Vagina (tissue), 2 donors: Measurements from ENCODE around the gene DPYSL4. TPM values are rescaled to one million over a fixed set of nuclear protein-coding genes. Genes with fewer than 3 reads are reported as not detected.
"Not testable (repeated sequence)": the region's sequence is repeated elsewhere in the genome, so short reads cannot be mapped to it uniquely, and the experiment has no call there.

Source experiments
- DNase-seq, 2 donors: peaks; one replicate each; pipeline ENCODE4 v3.0.0-alpha.2; 2017; ENCODE audit errors: extremely low spot score in 2 of 2
- H3K27ac ChIP-seq: fragments of 200-600 bp; sonication (generic); one replicate; pipeline ENCODE4 v1.5.1; 2019
- H3K27me3 ChIP-seq: fragments of 200-600 bp; sonication (generic); one replicate; pipeline ENCODE4 v1.5.1; 2019
- H3K36me3 ChIP-seq, 2 donors: fragments of 200-600 bp; sonication (generic); one replicate each; pipeline ENCODE4 v1.5.1; 2017 to 2019
- H3K4me1 ChIP-seq: fragments of 200-600 bp; sonication (generic); one replicate; pipeline ENCODE4 v1.5.1; 2019
- H3K4me3 ChIP-seq, 2 donors: fragments of 200-600 bp; sonication (generic); 1 replicate in 1 of 2; 2 replicates in 1 of 2; pipeline ENCODE4 v1.5.1; 2016 to 2019
- H3K9me3 ChIP-seq: fragments of 200-600 bp; sonication (generic); one replicate; pipeline ENCODE4 v1.5.1; 2019
- POLR2A ChIP-seq, 2 donors: fragments of 450-650 bp; IDR thresholded peaks; one replicate each; pipeline ENCODE4 v1.6.1; 2017; ENCODE audit warnings: antibody characterized with exemption in 2 of 2, mild to moderate bottlenecking in 2 of 2, moderate library complexity in 2 of 2
- POLR2AphosphoS5 ChIP-seq, 2 donors: sonication (generic); formaldehyde crosslinking; IDR thresholded peaks; one replicate each; pipeline ENCODE4 v1.9.0; 2017; ENCODE audit warnings: antibody characterized with exemption in 2 of 2, mild to moderate bottlenecking in 2 of 2, low read depth in 1 of 2; ENCODE audit not compliant: insufficient read depth in 1 of 2
- intact Hi-C: fragments of 100-400 bp; cut with DNase I; formaldehyde crosslinking; loops from one replicate; pipeline ENCODE4 v1.15.1; 2023
- total RNA-seq: library from RNA; depleted of rRNA; stranded (reverse); fragments of >200 nt; gene quantifications from one replicate; pipeline ENCODE4 v1.2.3, GENCODE V29; 2016
- TF ChIP-seq, protein P1 (sequence below), 3 experiments: fragments of 450-650 bp in 2 of 3; fragments of 200-600 bp in 1 of 3; sonication (generic) in 1 of 3; IDR thresholded peaks; one replicate each; pipeline ENCODE4 v1.5.1; 2017 to 2019; ENCODE audit warnings: antibody characterized with exemption in 3 of 3, mild to moderate bottlenecking in 2 of 3, moderate library complexity in 2 of 3

DPYSL4 gene
- total RNA-seq, 1 donor from 2014 or later: 0.49 TPM

DNA sequence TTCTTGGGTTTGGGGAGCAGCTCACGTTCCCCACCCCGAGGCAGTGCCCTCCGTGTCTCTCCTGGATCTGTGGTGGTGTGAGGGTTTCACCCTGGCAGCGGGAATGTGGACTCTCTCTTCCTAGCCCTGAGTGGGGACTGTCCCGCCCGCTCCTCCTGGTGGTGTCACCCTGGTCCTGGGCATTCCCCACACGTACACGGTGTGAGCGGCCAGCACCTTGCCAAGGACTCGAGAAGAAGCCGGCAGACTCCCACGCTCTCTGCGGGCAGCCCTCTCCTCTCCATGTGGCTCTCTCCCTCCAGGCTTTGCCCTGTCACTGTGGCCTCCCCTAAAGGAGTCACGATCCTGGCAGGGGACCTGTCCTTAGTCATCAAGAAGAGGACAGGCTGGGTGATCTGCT lies 24.0 kb downstream of the DPYSL4 start:
- Histone ChIP-seq H3K27me3 (no peaks in the 10 kb centered on the region), H3K27ac (no peak overlapping the region), H3K9me3 (no peaks in the 10 kb centered on the region), H3K4me1 (no peaks in the 10 kb centered on the region), H3K4me3 (no peak overlapping the region), H3K36me3 (no peaks in the 10 kb centered on the region)
- intact Hi-C loops: no loop called here
- TF ChIP-seq POLR2A (IDR thresholded peaks at IDR 0.05) (no peak), POLR2AphosphoS5 (IDR thresholded peaks at IDR 0.05; ENCODE audit: insufficient read depth in 1 of 2, low read depth in 1 of 2) (no peak)
- TF ChIP-seq, protein P1, sequence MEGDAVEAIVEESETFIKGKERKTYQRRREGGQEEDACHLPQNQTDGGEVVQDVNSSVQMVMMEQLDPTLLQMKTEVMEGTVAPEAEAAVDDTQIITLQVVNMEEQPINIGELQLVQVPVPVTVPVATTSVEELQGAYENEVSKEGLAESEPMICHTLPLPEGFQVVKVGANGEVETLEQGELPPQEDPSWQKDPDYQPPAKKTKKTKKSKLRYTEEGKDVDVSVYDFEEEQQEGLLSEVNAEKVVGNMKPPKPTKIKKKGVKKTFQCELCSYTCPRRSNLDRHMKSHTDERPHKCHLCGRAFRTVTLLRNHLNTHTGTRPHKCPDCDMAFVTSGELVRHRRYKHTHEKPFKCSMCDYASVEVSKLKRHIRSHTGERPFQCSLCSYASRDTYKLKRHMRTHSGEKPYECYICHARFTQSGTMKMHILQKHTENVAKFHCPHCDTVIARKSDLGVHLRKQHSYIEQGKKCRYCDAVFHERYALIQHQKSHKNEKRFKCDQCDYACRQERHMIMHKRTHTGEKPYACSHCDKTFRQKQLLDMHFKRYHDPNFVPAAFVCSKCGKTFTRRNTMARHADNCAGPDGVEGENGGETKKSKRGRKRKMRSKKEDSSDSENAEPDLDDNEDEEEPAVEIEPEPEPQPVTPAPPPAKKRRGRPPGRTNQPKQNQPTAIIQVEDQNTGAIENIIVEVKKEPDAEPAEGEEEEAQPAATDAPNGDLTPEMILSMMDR (IDR thresholded peaks at IDR 0.05): no peak
- DNase-seq: no peak

DNA sequence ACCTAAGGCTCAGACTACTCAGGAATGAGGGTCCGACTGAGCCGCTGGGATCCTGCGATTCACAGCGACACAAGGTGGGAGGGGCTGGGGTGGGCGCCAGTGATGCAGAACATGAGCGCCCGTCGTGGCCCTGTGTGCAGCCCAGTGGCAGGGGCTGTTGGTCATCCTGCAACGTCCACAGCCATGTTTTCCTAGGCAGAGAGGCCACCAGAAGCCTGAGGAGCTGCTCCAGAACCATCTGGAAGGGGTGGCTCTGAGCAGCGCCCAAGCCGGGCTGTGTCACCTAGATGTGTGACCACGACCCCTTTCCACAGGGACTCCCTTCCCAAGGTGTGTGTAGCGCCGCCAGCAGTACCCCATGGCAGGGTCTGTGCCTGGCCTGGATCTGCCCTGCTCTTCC lies 24.5 kb downstream of the DPYSL4 start:
- Histone ChIP-seq H3K36me3 (no peaks in the 10 kb centered on the region), H3K27me3 (no peaks in the 10 kb centered on the region), H3K4me1 (no peaks in the 10 kb centered on the region), H3K27ac (no peak overlapping the region), H3K4me3 (no peak overlapping the region), H3K9me3 (no peaks in the 10 kb centered on the region)
- TF ChIP-seq POLR2AphosphoS5 (IDR thresholded peaks at IDR 0.05; ENCODE audit: insufficient read depth in 1 of 2, low read depth in 1 of 2) (no peak), POLR2A (IDR thresholded peaks at IDR 0.05) (no peak)
- TF ChIP-seq, protein P1 (IDR thresholded peaks at IDR 0.05): no peak
- intact Hi-C loops: no loop called here
- no peak for DNase-seq

DNA sequence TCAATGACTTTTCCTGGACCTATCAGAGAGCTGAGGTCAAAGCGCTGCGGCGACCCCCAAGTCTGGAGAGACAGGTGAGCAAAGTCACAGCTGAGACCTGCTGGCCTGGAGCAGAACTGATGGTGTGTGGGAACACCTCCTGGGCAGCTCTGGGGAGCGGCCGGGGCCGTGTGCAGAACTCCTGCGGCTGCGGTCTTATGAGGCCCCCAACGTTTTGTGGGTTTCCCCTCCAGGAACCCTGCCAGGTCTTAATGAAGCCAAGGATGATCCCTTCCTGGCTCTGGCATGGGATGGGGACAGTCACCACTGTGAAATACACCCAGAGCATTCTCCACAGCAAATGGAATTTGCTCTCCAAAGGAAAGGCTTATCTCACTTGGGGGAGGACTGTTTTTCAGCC lies 26.1 kb downstream of the DPYSL4 start:
- H3K9me3 ChIP-seq: no peaks in the 10 kb centered on the region
- H3K4me1 ChIP-seq: no peaks in the 10 kb centered on the region
- DNase-seq: no peak
- H3K27me3 ChIP-seq: no peaks in the 10 kb centered on the region
- no peak for TF ChIP-seq POLR2A (IDR thresholded peaks at IDR 0.05)
- TF ChIP-seq POLR2AphosphoS5 (IDR thresholded peaks at IDR 0.05; ENCODE audit: insufficient read depth in 1 of 2, low read depth in 1 of 2): no peak
- TF ChIP-seq, protein P1 (IDR thresholded peaks at IDR 0.05): no peak
- no peak overlapping the region for H3K4me3 ChIP-seq
- H3K27ac ChIP-seq: no peak overlapping the region
- H3K36me3 ChIP-seq: no peaks in the 10 kb centered on the region
- intact Hi-C loops: no loop called here

DNA sequence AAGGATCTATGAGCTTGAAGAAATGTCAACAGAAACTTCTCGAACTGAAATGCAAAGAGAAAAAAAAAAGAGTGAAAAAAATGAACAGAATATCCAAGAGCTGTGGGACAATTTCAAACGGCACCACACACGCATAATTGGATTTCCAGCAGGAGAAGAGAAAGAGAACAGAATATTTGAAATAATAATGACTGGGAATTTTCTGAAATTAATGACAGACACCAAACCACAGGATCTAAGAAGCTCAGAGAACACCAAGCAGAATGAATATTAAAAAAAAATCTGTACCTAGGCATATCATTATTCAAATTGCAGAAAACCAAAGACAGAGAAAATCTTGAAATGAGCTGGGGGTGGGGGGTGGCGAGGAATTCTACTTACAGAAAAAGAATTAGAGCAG lies 27.2 kb downstream of the DPYSL4 start:
- TF ChIP-seq, protein P1 (IDR thresholded peaks at IDR 0.05): no peak
- no peak for TF ChIP-seq POLR2A (IDR thresholded peaks at IDR 0.05)
- TF ChIP-seq POLR2AphosphoS5 (IDR thresholded peaks at IDR 0.05; ENCODE audit: insufficient read depth in 1 of 2, low read depth in 1 of 2): no peak
- intact Hi-C loops: no loop called here
- no peak overlapping the region for H3K27ac ChIP-seq

DNA sequence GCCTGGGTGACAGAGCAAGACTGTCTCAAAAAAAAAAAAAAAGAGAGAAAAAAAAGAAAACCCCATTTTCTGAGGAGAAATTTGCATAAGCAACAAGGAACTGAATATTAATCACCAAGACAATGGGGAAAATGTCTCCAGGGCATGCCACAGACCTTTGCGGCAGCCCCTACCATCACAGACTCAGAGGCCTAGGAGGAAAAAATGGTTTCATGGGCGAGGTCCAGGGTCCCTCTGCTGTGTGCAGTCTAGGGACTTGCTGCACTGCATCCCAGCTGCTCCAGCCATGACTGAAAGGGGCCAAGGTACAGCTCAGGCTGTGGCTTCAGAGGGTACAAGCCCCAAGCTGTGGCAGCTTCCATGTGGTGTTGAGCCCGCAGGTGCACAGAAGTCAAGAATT lies 29.7 kb downstream of the DPYSL4 start:
- H3K36me3 ChIP-seq, H3K27ac ChIP-seq, H3K4me1 ChIP-seq, intact Hi-C loops, H3K9me3 ChIP-seq, H3K27me3 ChIP-seq, DNase-seq, H3K4me3 ChIP-seq: not testable (repeated sequence)

More for the DNA sequence above, 27.2 kb downstream of the DPYSL4 start:
- H3K27me3 ChIP-seq: no peaks in the 10 kb centered on the region
- H3K4me3 ChIP-seq: no peak overlapping the region
- DNase-seq: no peak
- H3K4me1 ChIP-seq: no peaks in the 10 kb centered on the region
- H3K36me3 ChIP-seq: no peaks in the 10 kb centered on the region
- H3K9me3 ChIP-seq: no peaks in the 10 kb centered on the region

DNA sequence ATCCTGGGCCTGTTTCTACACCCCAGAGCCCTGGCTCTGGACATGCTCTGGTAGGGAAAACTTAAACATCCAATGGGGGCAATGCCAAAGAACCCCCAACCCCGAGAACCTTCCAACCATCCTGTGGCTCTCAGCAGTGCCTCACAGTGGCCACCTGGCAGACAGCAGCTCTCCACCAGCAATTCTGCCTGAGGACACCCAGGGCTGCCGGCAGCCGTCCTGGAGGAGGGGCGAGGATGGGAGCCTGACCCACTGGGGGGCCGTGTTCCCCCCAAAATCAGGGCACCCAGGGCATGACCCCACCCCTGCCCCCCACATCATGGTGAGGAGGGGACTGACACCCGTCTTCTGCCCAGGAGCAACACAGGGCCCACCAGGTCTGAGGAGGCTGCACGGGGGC lies 32.7 kb downstream of the DPYSL4 start:
- no peak overlapping the region for H3K4me3 ChIP-seq
- H3K27ac ChIP-seq: no peak overlapping the region
- no peaks in the 10 kb centered on the region for H3K36me3 ChIP-seq
- TF ChIP-seq POLR2AphosphoS5 (IDR thresholded peaks at IDR 0.05; ENCODE audit: insufficient read depth in 1 of 2, low read depth in 1 of 2) (no peak), POLR2A (IDR thresholded peaks at IDR 0.05) (no peak)
- TF ChIP-seq, protein P1 (IDR thresholded peaks at IDR 0.05): no peak
- no peaks in the 10 kb centered on the region for H3K9me3 ChIP-seq
- H3K27me3 ChIP-seq: no peaks in the 10 kb centered on the region
- H3K4me1 ChIP-seq: peaks cover 5% of the 10 kb centered on the region
- intact Hi-C loops: no loop called here
- DNase-seq: no peak
